Liver (tissue), 3 donors: ENCODE results near the gene JMJD1C.

Source experiments
- EGR1 ChIP-seq, 2 donors: IDR thresholded peaks; 2 replicates each; pipeline ENCODE4 v1.6.1; 2016 to 2018; ENCODE audit warnings: antibody characterized with exemption in 2 of 2, low read depth in 2 of 2
- RAD21 ChIP-seq, 2 donors: IDR thresholded peaks; 2 replicates each; pipeline ENCODE4 v1.6.1; 2016; ENCODE audit warnings: antibody characterized with exemption in 2 of 2, mild to moderate bottlenecking in 2 of 2
- RXRA ChIP-seq, 2 donors: IDR thresholded peaks; 2 replicates each; pipeline ENCODE4 v1.6.1; 2017 to 2018; ENCODE audit warnings: antibody characterized with exemption in 2 of 2, mild to moderate bottlenecking in 1 of 2
- SP1 ChIP-seq: IDR thresholded peaks from 2 replicates; pipeline ENCODE4 v1.6.1; 2018; ENCODE audit warnings: antibody characterized with exemption, mild to moderate bottlenecking
- TF ChIP-seq, protein P1 (sequence below): IDR thresholded peaks from 2 replicates; pipeline ENCODE4 v1.6.1; 2016; ENCODE audit warnings: antibody characterized with exemption
- TF ChIP-seq, protein P2 (sequence below): fragments of 150-350 bp; IDR thresholded peaks from 2 replicates; pipeline ENCODE4 v1.5.1; 2017; ENCODE audit warnings: improper control_type of control experiment, low read depth, low read length; ENCODE audit not compliant: missing input control
- TF ChIP-seq, protein P3 (sequence below): IDR thresholded peaks from 2 replicates; pipeline ENCODE4 v1.6.1; 2016; ENCODE audit warnings: antibody characterized with exemption
- TF ChIP-seq, protein P4 (sequence below): IDR thresholded peaks from 2 replicates; pipeline ENCODE4 v1.6.1; 2016; ENCODE audit warnings: antibody characterized with exemption, mild to moderate bottlenecking
- TF ChIP-seq, protein P5 (sequence below): IDR thresholded peaks from 2 replicates; pipeline ENCODE4 v1.6.1; 2016; ENCODE audit warnings: antibody characterized with exemption
- donor health status: healthy.
- donor health status: healthy.

DNA sequence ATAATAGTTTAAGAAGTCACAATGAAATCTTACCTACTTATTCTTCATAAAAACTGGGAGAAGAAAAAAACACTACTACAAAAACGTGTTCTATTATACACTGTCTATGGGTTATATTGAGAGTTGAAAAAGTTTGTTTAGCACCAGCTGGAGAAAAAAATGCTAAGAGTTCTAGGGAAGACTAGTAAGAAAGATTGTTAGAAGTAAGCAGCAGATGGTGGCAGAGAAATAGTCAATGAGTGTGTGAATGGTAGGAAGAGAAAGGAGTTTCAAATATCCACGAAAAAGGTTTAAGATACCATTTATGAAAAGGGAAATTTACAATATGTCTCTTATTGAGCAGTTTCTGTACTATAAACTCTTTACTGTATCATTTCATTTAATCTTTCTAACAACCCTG, 208.0 kb downstream of the JMJD1C start:
- TF ChIP-seq EGR1 (IDR thresholded peaks at IDR 0.05; ENCODE audit: low read depth in 2 of 2) = no peak
- TF ChIP-seq, protein P1, sequence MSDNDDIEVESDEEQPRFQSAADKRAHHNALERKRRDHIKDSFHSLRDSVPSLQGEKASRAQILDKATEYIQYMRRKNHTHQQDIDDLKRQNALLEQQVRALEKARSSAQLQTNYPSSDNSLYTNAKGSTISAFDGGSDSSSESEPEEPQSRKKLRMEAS = no peak
- TF ChIP-seq, protein P2, sequence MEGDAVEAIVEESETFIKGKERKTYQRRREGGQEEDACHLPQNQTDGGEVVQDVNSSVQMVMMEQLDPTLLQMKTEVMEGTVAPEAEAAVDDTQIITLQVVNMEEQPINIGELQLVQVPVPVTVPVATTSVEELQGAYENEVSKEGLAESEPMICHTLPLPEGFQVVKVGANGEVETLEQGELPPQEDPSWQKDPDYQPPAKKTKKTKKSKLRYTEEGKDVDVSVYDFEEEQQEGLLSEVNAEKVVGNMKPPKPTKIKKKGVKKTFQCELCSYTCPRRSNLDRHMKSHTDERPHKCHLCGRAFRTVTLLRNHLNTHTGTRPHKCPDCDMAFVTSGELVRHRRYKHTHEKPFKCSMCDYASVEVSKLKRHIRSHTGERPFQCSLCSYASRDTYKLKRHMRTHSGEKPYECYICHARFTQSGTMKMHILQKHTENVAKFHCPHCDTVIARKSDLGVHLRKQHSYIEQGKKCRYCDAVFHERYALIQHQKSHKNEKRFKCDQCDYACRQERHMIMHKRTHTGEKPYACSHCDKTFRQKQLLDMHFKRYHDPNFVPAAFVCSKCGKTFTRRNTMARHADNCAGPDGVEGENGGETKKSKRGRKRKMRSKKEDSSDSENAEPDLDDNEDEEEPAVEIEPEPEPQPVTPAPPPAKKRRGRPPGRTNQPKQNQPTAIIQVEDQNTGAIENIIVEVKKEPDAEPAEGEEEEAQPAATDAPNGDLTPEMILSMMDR = no peak
- TF ChIP-seq, protein P3, sequence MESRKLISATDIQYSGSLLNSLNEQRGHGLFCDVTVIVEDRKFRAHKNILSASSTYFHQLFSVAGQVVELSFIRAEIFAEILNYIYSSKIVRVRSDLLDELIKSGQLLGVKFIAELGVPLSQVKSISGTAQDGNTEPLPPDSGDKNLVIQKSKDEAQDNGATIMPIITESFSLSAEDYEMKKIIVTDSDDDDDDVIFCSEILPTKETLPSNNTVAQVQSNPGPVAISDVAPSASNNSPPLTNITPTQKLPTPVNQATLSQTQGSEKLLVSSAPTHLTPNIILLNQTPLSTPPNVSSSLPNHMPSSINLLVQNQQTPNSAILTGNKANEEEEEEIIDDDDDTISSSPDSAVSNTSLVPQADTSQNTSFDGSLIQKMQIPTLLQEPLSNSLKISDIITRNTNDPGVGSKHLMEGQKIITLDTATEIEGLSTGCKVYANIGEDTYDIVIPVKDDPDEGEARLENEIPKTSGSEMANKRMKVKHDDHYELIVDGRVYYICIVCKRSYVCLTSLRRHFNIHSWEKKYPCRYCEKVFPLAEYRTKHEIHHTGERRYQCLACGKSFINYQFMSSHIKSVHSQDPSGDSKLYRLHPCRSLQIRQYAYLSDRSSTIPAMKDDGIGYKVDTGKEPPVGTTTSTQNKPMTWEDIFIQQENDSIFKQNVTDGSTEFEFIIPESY = no peak
- TF ChIP-seq RXRA (IDR thresholded peaks at IDR 0.05) = no peak
- TF ChIP-seq, protein P4, sequence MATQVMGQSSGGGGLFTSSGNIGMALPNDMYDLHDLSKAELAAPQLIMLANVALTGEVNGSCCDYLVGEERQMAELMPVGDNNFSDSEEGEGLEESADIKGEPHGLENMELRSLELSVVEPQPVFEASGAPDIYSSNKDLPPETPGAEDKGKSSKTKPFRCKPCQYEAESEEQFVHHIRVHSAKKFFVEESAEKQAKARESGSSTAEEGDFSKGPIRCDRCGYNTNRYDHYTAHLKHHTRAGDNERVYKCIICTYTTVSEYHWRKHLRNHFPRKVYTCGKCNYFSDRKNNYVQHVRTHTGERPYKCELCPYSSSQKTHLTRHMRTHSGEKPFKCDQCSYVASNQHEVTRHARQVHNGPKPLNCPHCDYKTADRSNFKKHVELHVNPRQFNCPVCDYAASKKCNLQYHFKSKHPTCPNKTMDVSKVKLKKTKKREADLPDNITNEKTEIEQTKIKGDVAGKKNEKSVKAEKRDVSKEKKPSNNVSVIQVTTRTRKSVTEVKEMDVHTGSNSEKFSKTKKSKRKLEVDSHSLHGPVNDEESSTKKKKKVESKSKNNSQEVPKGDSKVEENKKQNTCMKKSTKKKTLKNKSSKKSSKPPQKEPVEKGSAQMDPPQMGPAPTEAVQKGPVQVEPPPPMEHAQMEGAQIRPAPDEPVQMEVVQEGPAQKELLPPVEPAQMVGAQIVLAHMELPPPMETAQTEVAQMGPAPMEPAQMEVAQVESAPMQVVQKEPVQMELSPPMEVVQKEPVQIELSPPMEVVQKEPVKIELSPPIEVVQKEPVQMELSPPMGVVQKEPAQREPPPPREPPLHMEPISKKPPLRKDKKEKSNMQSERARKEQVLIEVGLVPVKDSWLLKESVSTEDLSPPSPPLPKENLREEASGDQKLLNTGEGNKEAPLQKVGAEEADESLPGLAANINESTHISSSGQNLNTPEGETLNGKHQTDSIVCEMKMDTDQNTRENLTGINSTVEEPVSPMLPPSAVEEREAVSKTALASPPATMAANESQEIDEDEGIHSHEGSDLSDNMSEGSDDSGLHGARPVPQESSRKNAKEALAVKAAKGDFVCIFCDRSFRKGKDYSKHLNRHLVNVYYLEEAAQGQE = no peak
- no peak for TF ChIP-seq SP1
- TF ChIP-seq RAD21 (IDR thresholded peaks at IDR 0.05) = no peak
- TF ChIP-seq, protein P5, sequence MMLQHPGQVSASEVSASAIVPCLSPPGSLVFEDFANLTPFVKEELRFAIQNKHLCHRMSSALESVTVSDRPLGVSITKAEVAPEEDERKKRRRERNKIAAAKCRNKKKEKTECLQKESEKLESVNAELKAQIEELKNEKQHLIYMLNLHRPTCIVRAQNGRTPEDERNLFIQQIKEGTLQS = no peak
